HCT116 (cell line): ENCODE data around the gene TMCC1.

Experiments used
- CEBPB ChIP-seq: IDR thresholded peaks from 2 replicates; pipeline ENCODE4 v1.6.1; 2012; ENCODE audit warnings: low read depth
- ELF1 ChIP-seq: IDR thresholded peaks from 2 replicates; pipeline ENCODE4 v1.6.1; 2012; ENCODE audit warnings: low read depth, borderline replicate concordance
- EZH2 ChIP-seq: fragments of 200-600 bp; sonication (generic); IDR thresholded peaks from 2 replicates; pipeline ENCODE4 v1.6.1; 2017; ENCODE audit warnings: antibody characterized with exemption, mixed run types
- JUND ChIP-seq: IDR thresholded peaks from 2 replicates; pipeline ENCODE4 v1.6.1; 2012
- POLR2AphosphoS5 ChIP-seq: IDR thresholded peaks from 2 replicates; pipeline ENCODE4 v1.6.1; 2011; ENCODE audit warnings: mild to moderate bottlenecking, low read depth, low read length, moderate library complexity
- SRF ChIP-seq: IDR thresholded peaks from 2 replicates; pipeline ENCODE4 v1.6.1; 2012; ENCODE audit warnings: low read depth
- TF ChIP-seq, protein P1 (sequence below), 3 experiments: fragments of 200-600 bp in 1 of 3; sonication (generic) in 1 of 3; IDR thresholded peaks in 2 of 3; conservative IDR thresholded peaks in 1 of 3; 2 replicates each; pipeline ENCODE4 v1.5.1; 2012 to 2017; ENCODE audit warnings: low read depth in 2 of 3, low read length in 2 of 3, antibody characterized with exemption in 1 of 3, borderline replicate concordance in 1 of 3, control low read depth in 1 of 3, mild to moderate bottlenecking in 1 of 3, mixed read lengths in 1 of 3, mixed run types in 1 of 3, moderate library complexity in 1 of 3; ENCODE audit not compliant: insufficient read depth in 1 of 3

GRCh38 chr3:129741794-129742193, 151.7 kb downstream of the TMCC1 start:
- TF ChIP-seq POLR2AphosphoS5 (no peak), CEBPB (no peak), SRF (no peak), EZH2 (no peak), ELF1 (no peak), JUND (no peak)
- TF ChIP-seq, protein P1, sequence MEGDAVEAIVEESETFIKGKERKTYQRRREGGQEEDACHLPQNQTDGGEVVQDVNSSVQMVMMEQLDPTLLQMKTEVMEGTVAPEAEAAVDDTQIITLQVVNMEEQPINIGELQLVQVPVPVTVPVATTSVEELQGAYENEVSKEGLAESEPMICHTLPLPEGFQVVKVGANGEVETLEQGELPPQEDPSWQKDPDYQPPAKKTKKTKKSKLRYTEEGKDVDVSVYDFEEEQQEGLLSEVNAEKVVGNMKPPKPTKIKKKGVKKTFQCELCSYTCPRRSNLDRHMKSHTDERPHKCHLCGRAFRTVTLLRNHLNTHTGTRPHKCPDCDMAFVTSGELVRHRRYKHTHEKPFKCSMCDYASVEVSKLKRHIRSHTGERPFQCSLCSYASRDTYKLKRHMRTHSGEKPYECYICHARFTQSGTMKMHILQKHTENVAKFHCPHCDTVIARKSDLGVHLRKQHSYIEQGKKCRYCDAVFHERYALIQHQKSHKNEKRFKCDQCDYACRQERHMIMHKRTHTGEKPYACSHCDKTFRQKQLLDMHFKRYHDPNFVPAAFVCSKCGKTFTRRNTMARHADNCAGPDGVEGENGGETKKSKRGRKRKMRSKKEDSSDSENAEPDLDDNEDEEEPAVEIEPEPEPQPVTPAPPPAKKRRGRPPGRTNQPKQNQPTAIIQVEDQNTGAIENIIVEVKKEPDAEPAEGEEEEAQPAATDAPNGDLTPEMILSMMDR (IDR thresholded peaks at IDR 0.05 in 2 of 3, conservative IDR thresholded peaks at IDR 0.05 in 1 of 3; ENCODE audit: borderline replicate concordance in 1 of 3, insufficient read depth in 1 of 3, low read depth in 2 of 3, low read length in 2 of 3): no peak
